GM12878 (cell line): ENCODE results near the gene THOC6. TPM values are rescaled to one million over a fixed set of nuclear protein-coding genes. Genes with fewer than 3 reads are reported as not detected.

Experiments used
- ATAC-seq: fragments of 200-7000 bp; cut with Tn5 transposase; 3 replicates; pipeline ENCODE4 v1.9.1; 2020; ENCODE audit warnings: mild to moderate bottlenecking, moderate library complexity
- BruUV-seq: library from RNA; stranded (reverse); fragments of 400-500 nt; replicated peaks from 2 replicates; lab custom pipeline; 2021; lab: Mats Ljungman, UMichigan
- CTCF ChIA-PET: fragments of 300-600 bp; sonication (Branson Sonifier 250); formaldehyde crosslinking; extraction: SDS; loops from one replicate; lab custom pipeline; 2021; ENCODE audit warnings: inconsistent platforms; lab: Yijun Ruan, JAX
- POLR2A ChIA-PET: fragments of 350-600 bp; formaldehyde crosslinking; extraction: SDS; loops from one replicate; lab custom pipeline; 2021; ENCODE audit warnings: inconsistent platforms; lab: Charles Lee
- RAD21 ChIA-PET: fragments of 300-600 bp; sonication (Branson Sonifier 250); formaldehyde crosslinking; loops from one replicate; lab custom pipeline; 2023; ENCODE audit warnings: antibody characterized with exemption; ENCODE audit not compliant: unreplicated experiment; lab: Charles Lee
- SMC1A ChIA-PET: fragments of 300-600 bp; sonication (Branson Sonifier 250); formaldehyde crosslinking; loops from one replicate; lab custom pipeline; 2023; ENCODE audit not compliant: unreplicated experiment, uncharacterized antibody; lab: Charles Lee
- DNase-seq: peaks from one replicate; pipeline ENCODE4 v3.0.0-alpha.2; 2011; ENCODE audit warnings: low read depth, low spot score
- FAIRE-seq: peaks from 3 replicates; lab custom pipeline; 2011; peaks lifted over from hg19 to GRCh38; lab: Jason Lieb, UNC
- H2AFZ ChIP-seq: 2 replicates; pipeline ENCODE4 v1.6.0; 2011; ENCODE audit warnings: low read depth, low read length, control low read depth; ENCODE audit not compliant: control insufficient read depth
- H3K27ac ChIP-seq: 2 replicates; pipeline ENCODE4 v1.5.1; 2011; ENCODE audit warnings: control low read depth; ENCODE audit not compliant: control insufficient read depth, insufficient read depth
- H3K27me3 ChIP-seq, 2 experiments: replicated peaks in 1 of 2; 2 replicates each; pipeline versions ENCODE4 v1.6.0 to v1.6.1; 2011; ENCODE audit warnings: low read length in 1 of 2; ENCODE audit not compliant: control insufficient read depth in 2 of 2, insufficient read depth in 2 of 2
- H3K36me3 ChIP-seq, 2 experiments: 2 replicates each; pipeline ENCODE4 v1.5.1; 2011; ENCODE audit warnings: low read length in 1 of 2; ENCODE audit not compliant: control insufficient read depth in 2 of 2, insufficient read depth in 2 of 2
- H3K4me1 ChIP-seq: 2 replicates; pipeline ENCODE4 v1.6.1; 2011; ENCODE audit warnings: mild to moderate bottlenecking, low read length, moderate library complexity, mixed read lengths; ENCODE audit not compliant: control insufficient read depth, insufficient read depth
- H3K4me2 ChIP-seq: 2 replicates; pipeline ENCODE4 v1.6.0; 2011; ENCODE audit warnings: control low read depth; ENCODE audit not compliant: control insufficient read depth, insufficient read depth
- H3K4me3 ChIP-seq: fragments of 200-600 bp; sonication (generic); 2 replicates; pipeline ENCODE4 v1.5.1; 2016
- H3K79me2 ChIP-seq: 2 replicates; pipeline ENCODE4 v1.6.0; 2011; ENCODE audit warnings: low read length; ENCODE audit not compliant: control insufficient read depth, insufficient read depth
- H3K9ac ChIP-seq: 2 replicates; pipeline ENCODE4 v1.8.0; 2011; ENCODE audit warnings: low read length, control low read depth, mixed read lengths; ENCODE audit not compliant: control insufficient read depth, insufficient read depth
- H3K9me3 ChIP-seq: replicated peaks from 3 replicates; pipeline ENCODE4 v1.5.1; 2011; ENCODE audit warnings: mild to moderate bottlenecking, low read length; ENCODE audit not compliant: control insufficient read depth, insufficient read depth
- H4K20me1 ChIP-seq: 2 replicates; pipeline ENCODE4 v1.6.0; 2011; ENCODE audit not compliant: control insufficient read depth, insufficient read depth
- ASH2L ChIP-seq: fragments of 300-600, 200-600 bp; sonication (generic); IDR thresholded peaks from 2 replicates; pipeline ENCODE4 v1.6.1; 2017; ENCODE audit warnings: low read depth, mild to moderate bottlenecking, borderline replicate concordance
- CBFB ChIP-seq: IDR thresholded peaks from 2 replicates; pipeline ENCODE4 v1.6.1; 2016; ENCODE audit warnings: antibody characterized with exemption, low read depth
- CBX3 ChIP-seq: fragments of 200-600 bp; sonication (generic); IDR thresholded peaks from 2 replicates; pipeline ENCODE4 v1.6.1; 2016; ENCODE audit warnings: low read depth, borderline replicate concordance
- CREM ChIP-seq: IDR thresholded peaks from 2 replicates; pipeline ENCODE4 v1.6.1; 2014; ENCODE audit warnings: antibody characterized with exemption, low read depth
- GABPA ChIP-seq: IDR thresholded peaks from 2 replicates; pipeline ENCODE4 v1.6.1; 2014; ENCODE audit warnings: antibody characterized with exemption, low read depth, mild to moderate bottlenecking, inconsistent platforms
- HDAC6 ChIP-seq: fragments of 200-600 bp; sonication (generic); IDR thresholded peaks from one replicate; pipeline ENCODE4 v1.8.0; 2017; ENCODE audit warnings: antibody characterized with exemption; ENCODE audit not compliant: unreplicated experiment
- IRF4 ChIP-seq: IDR thresholded peaks from 2 replicates; pipeline ENCODE4 v1.6.1; 2011; ENCODE audit warnings: low read depth, low read length
- JUNB ChIP-seq: IDR thresholded peaks from 2 replicates; pipeline ENCODE4 v1.6.1; 2016; ENCODE audit warnings: antibody characterized with exemption, mild to moderate bottlenecking
- SREBF1 ChIP-seq: IDR thresholded peaks from 2 replicates; pipeline ENCODE4 v1.6.1; 2012; ENCODE audit warnings: mild to moderate bottlenecking, low read length
- SUZ12 ChIP-seq: fragments of 200-600 bp; sonication (generic); IDR thresholded peaks from one replicate; pipeline ENCODE4 v1.6.1; 2018; ENCODE audit warnings: antibody characterized with exemption, mild to moderate bottlenecking; ENCODE audit not compliant: unreplicated experiment
- TAF1 ChIP-seq: IDR thresholded peaks from 2 replicates; pipeline ENCODE4 v1.6.1; 2011; ENCODE audit warnings: mild to moderate bottlenecking, low read depth, low read length, borderline replicate concordance
- TCF7 ChIP-seq: IDR thresholded peaks from 2 replicates; pipeline ENCODE4 v1.6.1; 2014; ENCODE audit warnings: antibody characterized with exemption, borderline replicate concordance
- ZNF207 ChIP-seq: fragments of 450-650 bp; IDR thresholded peaks from 2 replicates; pipeline ENCODE4 v1.6.1; 2014; ENCODE audit warnings: antibody characterized with exemption, mild to moderate bottlenecking, borderline replicate concordance
- ZSCAN29 ChIP-seq: fragments of 450-650 bp; IDR thresholded peaks from 2 replicates; pipeline ENCODE4 v1.6.1; 2017; ENCODE audit warnings: mild to moderate bottlenecking, moderate library complexity
- WGBS: methylation state at CpG from one replicate; pipeline ENCODE4 v1.1.6; 2016; ENCODE audit warnings: low lambda C conversion rate; ENCODE audit not compliant: insufficient replicate concordance, insufficient coverage; ENCODE audit errors: missing lambda C conversion rate; 5-methylcytosine and 5-hydroxymethylcytosine counted together
- in situ Hi-C: fragments of 300-500 bp; cut with MboI; formaldehyde crosslinking; loops from 9 replicates; pipeline ENCODE4 v1.14.3; 2018; ENCODE audit warnings: mixed read lengths
- intact Hi-C: fragments of 100-400 bp; cut with micrococcal nuclease; formaldehyde crosslinking; loops from one replicate; pipeline ENCODE4 v1.14.2; 2022; ENCODE audit not compliant: unreplicated experiment
- polyA plus RNA-seq, 11 experiments: library from polyadenylated mRNA; depleted of rRNA in 4 of 11; unstranded in 6 of 11; stranded (reverse) in 5 of 11; fragments of >200 nt; fragmentation: Nextera tagmentation in 4 of 11; fragmentation: Illumina TruSeq in 1 of 11; extraction: Ambion mirVana in 4 of 11; extraction: Trizol in 1 of 11; gene quantifications; 1 replicate in 1 of 11; 2 replicates in 10 of 11; pipeline versions ENCODE4 v1.2.1 to v1.2.3, GENCODE V29; 2011 to 2016; ENCODE audit warnings: inconsistent platforms in 2 of 11, missing spikeins in 2 of 11, low read depth in 1 of 11
- total RNA-seq, 4 experiments: library from RNA; depleted of rRNA in 3 of 4; stranded (reverse); fragments of >200 nt in 3 of 4; fragmentation: Illumina TruSeq in 1 of 4; extraction: Trizol in 1 of 4; gene quantifications; 2 replicates each; pipeline versions ENCODE4 v1.2.1 to v1.2.3, GENCODE V29; 2013 to 2021
- TF ChIP-seq, protein P1 (sequence below): fragments of 450-650 bp; formaldehyde crosslinking; IDR thresholded peaks from 2 replicates; pipeline ENCODE4 v1.4.0; 2022; ENCODE audit warnings: mild to moderate bottlenecking, moderate library complexity

THOC6 gene
- total and polyA plus RNA-seq, 10 of the 15 experiments (the other 5 are each of a cell fraction or from before 2014, with no cell fraction given): 1.0 to 54.4 (median 27.9) TPM

DNA sequence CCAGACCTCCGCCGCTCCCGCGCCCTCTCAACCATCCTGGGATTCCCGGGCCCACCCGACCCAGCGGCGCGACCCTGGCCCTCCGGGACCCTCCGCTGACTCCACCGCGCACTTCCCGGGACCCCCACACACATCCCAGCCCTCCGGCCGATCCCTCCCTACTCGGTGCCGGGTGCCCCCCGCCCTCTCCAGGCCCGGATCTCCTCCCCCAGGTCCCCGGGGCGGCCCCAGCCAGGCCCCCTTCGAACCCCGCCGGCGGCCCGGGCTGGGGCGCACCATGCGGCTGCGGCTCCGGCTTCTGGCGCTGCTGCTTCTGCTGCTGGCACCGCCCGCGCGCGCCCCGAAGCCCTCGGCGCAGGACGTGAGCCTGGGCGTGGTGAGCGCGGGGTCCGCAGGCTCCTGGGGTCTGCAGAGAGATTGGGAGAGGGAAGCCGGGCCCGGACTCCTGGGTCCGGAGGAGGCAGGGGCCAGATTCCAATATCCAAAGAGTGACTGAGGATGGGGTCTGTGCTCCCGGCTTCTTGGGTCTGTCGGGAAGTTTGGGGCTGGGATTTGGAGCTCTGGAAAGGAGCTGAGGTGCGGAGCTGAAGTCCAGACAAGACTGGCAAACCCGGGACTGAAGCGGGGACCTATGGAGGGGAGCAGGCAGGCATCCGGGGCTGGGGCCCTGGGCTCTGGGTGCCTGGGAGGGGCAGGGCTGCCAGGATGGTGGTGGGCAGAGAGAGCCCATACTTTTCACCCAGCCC lies 23.0 kb downstream of the THOC6 start:
- Histone ChIP-seq H3K4me3 (no peak overlapping the region; the same call in 1 of the 2 replicates), H2AFZ (no peak overlapping the region), H3K4me1 (peaks cover 2% of the 10 kb centered on the region; the same call in 1 of the 2 replicates), H3K27me3 (no peaks in the 10 kb centered on the region; a peak in 2 of 4 replicates), H4K20me1 (no peaks in the 10 kb centered on the region), H3K9ac (no peak overlapping the region), H3K79me2 (no peaks in the 10 kb centered on the region), H3K36me3 (no peaks in the 10 kb centered on the region), H3K27ac (no peak overlapping the region), H3K9me3 (no peaks in the 10 kb centered on the region), H3K4me2 (peak overlapping the region; percentile 96)
- in situ Hi-C loops: no loop called here
- POLR2A ChIA-PET: no interaction called here
- DNase-seq: no peak
- 2% methylated on average over 41 of the region's 54 CpGs for WGBS
- RAD21 ChIA-PET: interaction anchor here (0.7 kb wide), 1 partner anchor 212 kb away, joined by 3 read pairs; no protein-coding TSS in a partner anchor
- no TSS peak for BruUV-seq
- TF ChIP-seq JUNB (no peak), CREM (no peak), IRF4 (no peak), SUZ12 (peak; percentile 98), TCF7 (no peak)
- intact Hi-C loops: no loop called here
- CTCF ChIA-PET: interaction anchor here (3.7 to 5.6 kb wide), 3 partner anchors 12 to 18 kb away, joined by 18 to 28 read pairs (median 23); no protein-coding TSS in a partner anchor
- no peak; the same call in 2 of the 3 replicates for ATAC-seq
- FAIRE-seq: no peak
- SMC1A ChIA-PET: no interaction called here

DNA sequence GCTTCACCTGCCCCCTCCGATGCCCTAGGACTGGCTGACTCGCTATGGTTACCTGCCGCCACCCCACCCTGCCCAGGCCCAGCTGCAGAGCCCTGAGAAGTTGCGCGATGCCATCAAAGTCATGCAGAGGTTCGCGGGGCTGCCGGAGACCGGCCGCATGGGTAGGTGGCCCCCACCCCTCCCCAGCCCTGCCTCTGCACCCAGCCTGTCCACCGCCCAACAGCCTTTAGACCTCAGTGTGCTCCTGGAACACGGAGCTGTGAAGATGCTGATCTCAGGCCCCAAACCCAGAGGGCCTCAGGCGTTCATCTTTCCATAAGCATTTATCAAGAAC lies 23.5 kb downstream of the THOC6 start:
- H3K27me3 ChIP-seq: no peaks in the 10 kb centered on the region; a peak in 2 of 4 replicates
- H3K4me2 ChIP-seq: no peak overlapping the region
- FAIRE-seq (no peak), DNase-seq (no peak), ATAC-seq (no peak)
- no peaks in the 10 kb centered on the region for H3K9me3 ChIP-seq
- no TSS peak for BruUV-seq
- intact Hi-C loops (no loop called here), in situ Hi-C loops (no loop called here)
- H4K20me1 ChIP-seq: no peaks in the 10 kb centered on the region
- no peak overlapping the region for H3K9ac ChIP-seq
- CTCF ChIA-PET: interaction anchor here (1.2 to 5.6 kb wide), 5 partner anchors 12 to 103 kb away, joined by 3 to 28 read pairs (median 18); no protein-coding TSS in a partner anchor
- 56% methylated on average over 6 of the region's 13 CpGs for WGBS
- H3K4me3 ChIP-seq: no peak overlapping the region
- H3K36me3 ChIP-seq: no peaks in the 10 kb centered on the region
- RAD21 ChIA-PET: interaction anchor here (0.7 to 1.2 kb wide), 2 partner anchors 14 to 212 kb away, joined by 3 to 4 read pairs; no protein-coding TSS in a partner anchor
- POLR2A ChIA-PET: interaction anchor here (0.7 kb wide), 1 partner anchor 24 kb away, joined by 3 read pairs; no protein-coding TSS in a partner anchor
- H2AFZ ChIP-seq: no peak overlapping the region
- no peak overlapping the region for H3K27ac ChIP-seq
- H3K79me2 ChIP-seq: no peaks in the 10 kb centered on the region
- H3K4me1 ChIP-seq: peaks cover 2% of the 10 kb centered on the region; the same call in 1 of the 2 replicates
- SMC1A ChIA-PET: interaction anchor here (1.1 kb wide), 1 partner anchor 12 kb away, joined by 4 read pairs; no protein-coding TSS in a partner anchor
- TF ChIP-seq SUZ12 (no peak), ASH2L (no peak), ZNF207 (no peak), CBFB (no peak), HDAC6 (no peak), SREBF1 (no peak), TAF1 (no peak), ZSCAN29 (no peak), CBX3 (no peak), GABPA (no peak)
- TF ChIP-seq, protein P1, sequence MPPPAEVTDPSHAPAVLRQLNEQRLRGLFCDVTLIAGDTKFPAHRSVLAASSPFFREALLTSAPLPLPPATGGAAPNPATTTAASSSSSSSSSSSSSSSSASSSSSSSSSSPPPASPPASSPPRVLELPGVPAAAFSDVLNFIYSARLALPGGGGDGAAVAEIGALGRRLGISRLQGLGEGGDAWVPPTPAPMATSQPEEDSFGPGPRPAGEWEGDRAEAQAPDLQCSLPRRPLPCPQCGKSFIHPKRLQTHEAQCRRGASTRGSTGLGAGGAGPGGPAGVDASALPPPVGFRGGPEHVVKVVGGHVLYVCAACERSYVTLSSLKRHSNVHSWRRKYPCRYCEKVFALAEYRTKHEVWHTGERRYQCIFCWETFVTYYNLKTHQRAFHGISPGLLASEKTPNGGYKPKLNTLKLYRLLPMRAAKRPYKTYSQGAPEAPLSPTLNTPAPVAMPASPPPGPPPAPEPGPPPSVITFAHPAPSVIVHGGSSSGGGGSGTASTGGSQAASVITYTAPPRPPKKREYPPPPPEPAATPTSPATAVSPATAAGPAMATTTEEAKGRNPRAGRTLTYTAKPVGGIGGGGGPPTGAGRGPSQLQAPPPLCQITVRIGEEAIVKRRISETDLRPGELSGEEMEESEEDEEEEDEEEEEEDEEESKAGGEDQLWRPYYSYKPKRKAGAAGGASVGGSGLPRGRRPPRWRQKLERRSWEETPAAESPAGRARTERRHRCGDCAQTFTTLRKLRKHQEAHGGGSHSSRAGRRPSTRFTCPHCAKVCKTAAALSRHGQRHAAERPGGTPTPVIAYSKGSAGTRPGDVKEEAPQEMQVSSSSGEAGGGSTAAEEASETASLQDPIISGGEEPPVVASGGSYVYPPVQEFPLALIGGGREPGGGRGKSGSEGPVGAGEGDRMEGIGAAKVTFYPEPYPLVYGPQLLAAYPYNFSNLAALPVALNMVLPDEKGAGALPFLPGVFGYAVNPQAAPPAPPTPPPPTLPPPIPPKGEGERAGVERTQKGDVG (CRISPR knock-in tag): no peak
